ENCODE data around the gene GID8. TPM values are rescaled to one million over a fixed set of nuclear protein-coding genes. Genes with fewer than 3 reads are reported as not detected.
A peak's percentile ranks its signal among the peaks of the same experiment; 100 is the strongest.

GID8 gene
- polyA plus RNA-seq, 1 of the 3 experiments (the other 2 are of a cell fraction), result 18.1 TPM

GRCh38 chr20:62935968-62936585 is 1.9 kb upstream of the GID8 start:
- peaks cover 69% of the 10 kb centered on the region for H4K20me1 ChIP-seq (ENCODE audit: insufficient read depth)
- CTCF ChIA-PET, result interaction anchor here (0.8 to 5.7 kb wide), 8 partner anchors 10 to 36 kb away, joined by 3 to 50 read pairs (median 8); partner anchors contain the start of gene DIDO1
- WGBS (ENCODE audit: low lambda C conversion rate), result 90% methylated on average over 17 of the region's 22 CpGs
- H3F3A ChIP-seq (replicated peaks; ENCODE audit: insufficient read depth), result peaks cover 12% of the 10 kb centered on the region
- H3K4me3 ChIP-seq (ENCODE audit: low read depth in 2 of 2, low read length in 1 of 2), result peak overlapping the region; percentile 84 to 86; a peak in 3 of 4 replicates
- H3K27ac ChIP-seq (ENCODE audit: low read depth in 2 of 2, low read length in 1 of 2), result peak overlapping the region in 1 of 2 experiments; percentile 89; a peak in 1 of 4 replicates
- H2AFZ ChIP-seq (ENCODE audit: low read depth), result no peak overlapping the region; the same call in 1 of the 2 replicates
- TF ChIP-seq NFIC (IDR thresholded peaks at IDR 0.05; ENCODE audit: borderline replicate concordance) (no peak), RCOR1 (IDR thresholded peaks at IDR 0.05; ENCODE audit: low read length) (no peak), FOXJ3 (CRISPR knock-in tag; IDR thresholded peaks at IDR 0.05) (no peak), SIN3A (IDR thresholded peaks at IDR 0.05; ENCODE audit: borderline replicate concordance, low read depth, low read length) (no peak), USF2 (IDR thresholded peaks at IDR 0.05; ENCODE audit: borderline replicate concordance, low read depth, low read length) (no peak), GATA2 (CRISPR knock-in tag; IDR thresholded peaks at IDR 0.05) (no peak), RXRA (IDR thresholded peaks at IDR 0.05; ENCODE audit: borderline replicate concordance, low read depth) (no peak), GABPA (IDR thresholded peaks at IDR 0.05; ENCODE audit: low read depth) (no peak), MXI1 (IDR thresholded peaks at IDR 0.05; ENCODE audit: low read depth, low read length) (no peak), PBX3 (IDR thresholded peaks at IDR 0.05) (no peak), EP300 (IDR thresholded peaks at IDR 0.05; ENCODE audit: borderline replicate concordance in 1 of 2, low read depth in 1 of 2, low read length in 1 of 2) (no peak), TEAD4 (IDR thresholded peaks at IDR 0.05; ENCODE audit: borderline replicate concordance, insufficient read depth) (no peak), EZH2phosphoT487 (IDR thresholded peaks at IDR 0.05; ENCODE audit: borderline replicate concordance, low read depth) (no peak), CHD2 (IDR thresholded peaks at IDR 0.05; ENCODE audit: low read length, partially characterized antibody) (no peak)
- POLR2A ChIA-PET, result interaction anchor here (1.9 kb wide), 1 partner anchor 8 kb away, joined by 8 read pairs; no protein-coding TSS in a partner anchor
- peaks cover 11 to 21% of the 10 kb centered on the region in 2 experiments for H3K4me1 ChIP-seq (ENCODE audit: control insufficient read depth in 1 of 2, insufficient read depth in 2 of 2, low read depth in 1 of 2, low read length in 1 of 2)
- no peak overlapping the region; the same call in 1 of the 2 replicates for H3K9ac ChIP-seq
- peak overlapping the region; percentile 70 for H3K4me2 ChIP-seq
- H3K9me3 ChIP-seq, result no peaks in the 10 kb centered on the region
- H3K36me3 ChIP-seq (replicated peaks in 1 of 2; ENCODE audit: control insufficient read depth in 1 of 2, insufficient read depth in 2 of 2, low read length in 1 of 2), result peaks cover 13 to 19% of the 10 kb centered on the region in 2 experiments
- no peaks in the 10 kb centered on the region for H3K9me2 ChIP-seq
- H3K79me2 ChIP-seq (ENCODE audit: insufficient read depth), result peaks cover 95% of the 10 kb centered on the region
- no peak for DNase-seq
- no peaks in the 10 kb centered on the region for H3K27me3 ChIP-seq (ENCODE audit: insufficient read depth)

Data from SK-N-SH (cell line).